GM12875 (cell line): ENCODE measurements around the gene PPP1R9B.

Experiments used
- H3K4me3 ChIP-seq: one replicate; pipeline ENCODE4 v1.5.1; 2011; ENCODE audit warnings: low read depth, low read length, control low read depth
- CTCF ChIP-seq: IDR thresholded peaks from 2 replicates; pipeline ENCODE4 v1.5.1; 2011; ENCODE audit warnings: low read depth, mild to moderate bottlenecking, control low read depth, inconsistent platforms, low read length, moderate library complexity, borderline replicate concordance; ENCODE audit not compliant: insufficient read depth

PPP1R9B gene

GRCh38 chr17:50176559-50177357 lies 26.3 kb upstream of the PPP1R9B start:
- TF ChIP-seq CTCF: no peak
- no peak overlapping the region for H3K4me3 ChIP-seq

- TF ChIP-seq CTCF: no peak
Observed at GRCh38 chr17:50175035-50175807, 24.7 kb upstream of the PPP1R9B start.

GRCh38 chr17:50174444-50174843 lies 24.0 kb upstream of the PPP1R9B start:
- TF ChIP-seq CTCF: no peak
- no peak overlapping the region for H3K4me3 ChIP-seq

More at GRCh38 chr17:50175035-50175807, 24.7 kb upstream of the PPP1R9B start:
- no peak overlapping the region for H3K4me3 ChIP-seq

- no peak for TF ChIP-seq CTCF
- H3K4me3 ChIP-seq: no peak overlapping the region
Observed at GRCh38 chr17:50173335-50173941, 23.0 kb upstream of the PPP1R9B start.

GRCh38 chr17:50172936-50173334 lies 22.5 kb upstream of the PPP1R9B start:
- TF ChIP-seq CTCF: no peak

GRCh38 chr17:50172130-50172529 lies 21.7 kb upstream of the PPP1R9B start:
- TF ChIP-seq CTCF: no peak
- H3K4me3 ChIP-seq: no peak overlapping the region

More at GRCh38 chr17:50172936-50173334, 22.5 kb upstream of the PPP1R9B start:
- no peak overlapping the region for H3K4me3 ChIP-seq
